GM12873 (cell line): ENCODE measurements around the gene EME2.

Source experiments
- TF ChIP-seq, protein P1 (sequence below): IDR thresholded peaks from 2 replicates; pipeline ENCODE4 v1.5.1; 2012; ENCODE audit warnings: low read depth, mild to moderate bottlenecking, moderate library complexity, low read length, control low read depth; ENCODE audit not compliant: insufficient read depth; ENCODE audit errors: missing control alignments

The EME2 gene

DNA sequence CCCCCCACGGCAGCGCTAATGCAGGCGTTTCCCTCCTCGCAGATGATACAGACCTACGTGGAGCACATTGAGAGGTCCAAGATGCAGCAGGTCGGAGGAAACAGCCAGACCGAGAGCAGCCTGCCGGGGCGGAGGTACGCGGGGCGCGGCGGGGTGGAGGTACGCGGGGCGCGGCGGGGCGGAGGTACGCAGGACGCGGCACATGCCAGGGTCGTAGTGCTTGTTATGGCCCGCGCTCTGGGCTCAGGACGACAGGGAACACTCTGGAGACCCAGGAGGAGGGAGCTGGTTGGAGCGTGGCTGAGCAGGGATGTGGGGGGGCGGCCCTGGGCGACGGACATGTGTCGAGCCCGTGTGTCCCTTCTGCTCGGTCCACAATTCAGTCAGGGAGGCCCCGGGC, 43.2 kb upstream of the EME2 start:
- TF ChIP-seq, protein P1, sequence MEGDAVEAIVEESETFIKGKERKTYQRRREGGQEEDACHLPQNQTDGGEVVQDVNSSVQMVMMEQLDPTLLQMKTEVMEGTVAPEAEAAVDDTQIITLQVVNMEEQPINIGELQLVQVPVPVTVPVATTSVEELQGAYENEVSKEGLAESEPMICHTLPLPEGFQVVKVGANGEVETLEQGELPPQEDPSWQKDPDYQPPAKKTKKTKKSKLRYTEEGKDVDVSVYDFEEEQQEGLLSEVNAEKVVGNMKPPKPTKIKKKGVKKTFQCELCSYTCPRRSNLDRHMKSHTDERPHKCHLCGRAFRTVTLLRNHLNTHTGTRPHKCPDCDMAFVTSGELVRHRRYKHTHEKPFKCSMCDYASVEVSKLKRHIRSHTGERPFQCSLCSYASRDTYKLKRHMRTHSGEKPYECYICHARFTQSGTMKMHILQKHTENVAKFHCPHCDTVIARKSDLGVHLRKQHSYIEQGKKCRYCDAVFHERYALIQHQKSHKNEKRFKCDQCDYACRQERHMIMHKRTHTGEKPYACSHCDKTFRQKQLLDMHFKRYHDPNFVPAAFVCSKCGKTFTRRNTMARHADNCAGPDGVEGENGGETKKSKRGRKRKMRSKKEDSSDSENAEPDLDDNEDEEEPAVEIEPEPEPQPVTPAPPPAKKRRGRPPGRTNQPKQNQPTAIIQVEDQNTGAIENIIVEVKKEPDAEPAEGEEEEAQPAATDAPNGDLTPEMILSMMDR: no peak

DNA sequence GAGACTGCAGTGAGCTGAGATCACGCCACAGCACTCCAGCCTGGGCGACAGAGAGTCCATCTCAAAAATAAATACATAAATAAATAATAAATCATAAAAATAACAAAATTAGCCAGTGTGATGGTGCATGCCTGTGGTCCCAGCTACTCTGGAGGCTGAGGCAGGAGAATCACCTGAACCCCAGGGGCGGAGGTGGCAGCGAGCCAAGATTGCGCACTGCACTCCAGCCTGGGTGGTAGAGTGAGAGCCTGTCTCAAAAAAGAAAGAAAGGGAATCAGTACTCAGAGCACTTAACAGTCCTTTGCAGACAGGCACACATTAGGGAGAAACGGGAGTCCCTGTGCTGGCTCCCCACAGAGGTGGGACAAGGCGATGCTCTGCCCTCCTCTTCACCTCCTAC, 41.5 kb upstream of the EME2 start:
- TF ChIP-seq, protein P1: no peak

DNA sequence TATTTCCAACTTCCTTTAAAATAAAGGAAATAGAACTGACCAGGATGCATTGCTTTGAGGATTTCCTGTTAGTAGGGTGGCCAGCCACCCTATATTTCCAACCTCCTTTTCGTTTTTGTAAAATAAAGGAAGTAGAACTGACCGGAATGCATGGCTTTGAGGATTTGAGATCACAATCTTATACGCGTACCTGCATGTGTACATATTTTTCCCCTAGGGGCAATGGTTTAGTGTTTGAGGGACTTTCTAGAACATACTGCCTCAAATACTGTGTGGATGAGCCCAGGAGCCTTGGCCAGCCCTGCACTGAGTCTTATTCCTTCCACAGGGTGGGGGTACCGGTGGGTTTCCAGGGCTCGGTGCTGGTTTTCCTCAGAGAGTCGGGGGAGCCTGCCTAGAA, 41.0 kb upstream of the EME2 start:
- TF ChIP-seq, protein P1: no peak

DNA sequence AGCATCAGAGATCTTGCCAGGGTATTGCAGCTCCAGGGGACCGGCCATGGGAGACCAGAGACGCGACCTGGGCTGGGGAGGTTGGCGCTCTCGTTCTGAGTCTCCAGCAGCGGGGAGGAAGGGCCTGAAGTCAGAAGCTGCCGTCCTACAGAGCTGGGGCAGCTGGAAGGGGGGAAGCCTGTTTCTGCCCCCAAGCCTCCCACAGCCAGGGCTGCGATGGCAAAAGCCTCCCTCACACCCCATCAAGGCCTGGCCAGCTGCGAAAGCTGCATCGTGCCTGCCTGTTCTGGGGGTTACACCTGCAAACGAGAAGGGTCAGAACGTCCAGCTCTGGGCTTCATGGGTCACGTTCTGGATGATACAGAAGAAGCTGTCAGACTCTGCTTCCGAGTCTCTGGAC, 40.5 kb upstream of the EME2 start:
- TF ChIP-seq, protein P1: no peak

DNA sequence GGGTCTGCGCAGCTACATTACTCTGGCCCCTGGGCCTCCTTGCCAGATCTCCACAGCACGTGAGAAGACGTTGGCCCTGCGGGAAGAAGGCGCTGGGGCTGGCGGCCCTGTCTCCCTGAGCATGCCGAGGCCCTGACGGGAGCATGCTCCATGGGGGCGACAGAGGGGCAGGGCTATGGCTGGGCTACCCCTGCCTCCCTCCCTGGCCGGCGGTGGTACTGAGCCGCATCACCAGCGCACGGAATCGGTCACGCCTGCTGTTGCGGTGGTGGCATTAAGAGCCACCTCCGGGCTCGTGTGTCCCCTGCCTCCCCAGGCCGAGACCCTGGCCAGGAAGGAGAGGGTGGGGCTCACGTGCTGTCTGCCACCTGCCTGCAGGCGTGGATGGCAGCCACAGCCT, 38.5 kb upstream of the EME2 start:
- TF ChIP-seq, protein P1: no peak

DNA sequence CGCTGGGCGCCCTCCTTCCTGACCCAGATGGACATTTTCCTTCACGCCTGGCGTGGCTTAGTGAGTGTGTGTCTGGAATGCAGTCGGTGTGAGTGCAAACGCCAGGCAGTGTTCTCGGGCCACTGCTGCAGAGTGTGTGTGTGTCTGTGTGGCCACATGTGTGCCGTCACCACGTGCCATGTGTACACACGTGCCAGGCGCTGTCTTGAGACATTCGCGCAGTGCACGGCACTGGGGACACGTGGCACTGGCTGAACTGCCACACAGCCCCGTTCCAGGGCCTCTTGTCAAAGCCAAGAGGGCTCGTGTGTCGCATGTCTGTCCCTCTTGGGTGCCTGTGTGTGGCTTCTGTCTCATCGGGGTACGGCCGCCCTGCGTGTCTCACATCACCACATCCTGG, 37.8 kb upstream of the EME2 start:
- TF ChIP-seq, protein P1: no peak

DNA sequence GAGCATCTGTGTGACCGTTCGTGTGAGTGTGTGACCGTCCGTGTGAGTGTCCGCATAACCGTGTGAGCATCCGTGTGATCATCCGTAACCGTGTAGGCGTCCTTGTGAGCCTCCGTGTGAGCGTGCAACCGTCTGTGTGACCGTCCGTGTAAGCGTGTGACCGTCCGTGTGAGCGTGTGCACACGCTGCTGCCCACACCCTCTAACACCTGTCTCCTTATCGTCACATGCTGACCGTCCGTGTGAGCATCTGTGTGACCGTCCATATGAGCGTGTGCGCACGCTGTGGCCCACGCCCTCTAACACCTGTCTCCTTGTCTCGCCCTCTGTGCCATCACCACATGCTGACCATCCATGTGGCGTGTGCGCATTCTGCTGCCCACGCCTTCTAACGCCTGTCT, 32.4 kb upstream of the EME2 start:
- TF ChIP-seq, protein P1: no peak
